Small intestine (tissue), 7 donors: ENCODE results near the gene CRYBG1. TPM values are rescaled to one million over a fixed set of nuclear protein-coding genes. Genes with fewer than 3 reads are reported as not detected.

Experiments
- DNase-seq, 2 donors: peaks; one replicate each; pipeline versions ENCODE4 v3.0.0 to v3.0.0-alpha.2; 2013
- FAIRE-seq: peaks from 2 replicates; lab custom pipeline; 2012; peaks lifted over from hg19 to GRCh38; lab: Jason Lieb, UNC
- H3K27ac ChIP-seq, 3 donors: one replicate each; pipeline ENCODE4 v1.5.1; 2013; ENCODE audit warnings: low read length in 2 of 3, mild to moderate bottlenecking in 2 of 3, control low read depth in 1 of 3, inconsistent platforms in 1 of 3, low read depth in 1 of 3, moderate library complexity in 1 of 3
- H3K27me3 ChIP-seq, 3 donors: one replicate each; pipeline ENCODE4 v1.6.1; 2013; ENCODE audit warnings: low read length in 3 of 3, inconsistent platforms in 1 of 3; ENCODE audit not compliant: control insufficient read depth in 3 of 3, insufficient read depth in 3 of 3
- H3K36me3 ChIP-seq, 3 donors: one replicate each; pipeline ENCODE4 v1.6.1; 2013; ENCODE audit warnings: low read length in 3 of 3, inconsistent platforms in 1 of 3, low read depth in 1 of 3, mild to moderate bottlenecking in 1 of 3, moderate library complexity in 1 of 3; ENCODE audit not compliant: control insufficient read depth in 3 of 3, insufficient read depth in 2 of 3
- H3K4me1 ChIP-seq, 3 donors: one replicate each; pipeline ENCODE4 v1.6.1; 2013; ENCODE audit warnings: low read length in 2 of 3, inconsistent platforms in 1 of 3, low read depth in 1 of 3, mild to moderate bottlenecking in 1 of 3, moderate library complexity in 1 of 3; ENCODE audit not compliant: control insufficient read depth in 3 of 3, insufficient read depth in 2 of 3
- H3K4me3 ChIP-seq, 3 donors: one replicate each; pipeline ENCODE4 v1.5.1; 2013; ENCODE audit warnings: low read length in 3 of 3, control low read depth in 1 of 3, inconsistent platforms in 1 of 3, low read depth in 1 of 3, mild to moderate bottlenecking in 1 of 3, moderate library complexity in 1 of 3
- H3K9me3 ChIP-seq, 2 donors: one replicate each; pipeline ENCODE4 v1.6.1; 2013; ENCODE audit warnings: low read depth in 1 of 2, low read length in 1 of 2; ENCODE audit not compliant: control insufficient read depth in 2 of 2, insufficient read depth in 1 of 2
- WGBS, 3 donors: extraction: QIAGEN DNeasy Blood & Tissue Kit; methylation state at CpG; one replicate each; pipeline ENCODE4 v1.1.7; 2013; 5-methylcytosine and 5-hydroxymethylcytosine counted together
- polyA plus RNA-seq, 4 donors: library from polyadenylated mRNA; stranded (reverse) in 3 of 4; unstranded in 1 of 4; fragments of 200-250 nt in 3 of 4; fragments of 120-200 nt in 1 of 4; gene quantifications; one replicate each; pipeline versions ENCODE4 v1.2.1 to v1.2.3, GENCODE V29; 2013
- donor health status: healthy with polysubstance abuse.
- donor health status: control.
- donor health status: control.
- donor health status: Bipolar disorder and iron deficiency.
- donor health status: healthy.

Gene CRYBG1
- polyA plus RNA-seq, 4 donors, result 13.2 to 33.9 (median 23.6) TPM

DNA sequence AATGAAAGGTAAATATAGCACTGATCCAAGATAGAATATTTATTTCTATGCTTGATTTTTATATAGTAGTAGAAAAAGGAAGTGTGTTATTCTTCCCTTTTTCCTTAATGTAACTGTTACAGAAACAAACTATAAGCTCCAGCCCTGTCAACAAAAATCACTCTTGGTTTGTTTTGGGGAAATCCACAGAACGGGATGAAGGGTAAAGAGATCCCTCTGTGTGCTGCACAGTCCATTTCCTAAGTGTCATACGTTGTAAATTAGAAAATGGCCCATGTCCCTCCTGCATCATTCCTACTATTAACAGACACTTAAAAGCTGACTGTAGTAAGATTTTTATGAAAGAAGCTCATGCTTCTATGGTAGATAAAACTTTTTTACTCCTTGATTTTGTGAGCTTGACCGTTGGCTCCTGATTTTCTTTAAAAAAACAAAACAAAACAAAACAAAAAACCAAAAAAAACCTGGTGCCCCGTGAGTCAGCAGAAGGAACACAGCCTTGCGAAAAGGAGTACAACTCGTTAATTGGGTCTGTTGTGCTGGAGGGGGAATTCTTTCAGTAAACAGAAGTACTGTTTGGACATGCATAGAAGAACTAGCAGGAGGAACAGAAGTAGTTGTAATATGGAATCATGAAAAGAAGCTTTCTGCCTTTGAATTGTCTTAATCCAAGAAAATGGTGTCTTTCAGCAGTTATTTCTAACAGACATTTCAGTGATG lies 201.3 kb downstream of the CRYBG1 start:
- FAIRE-seq (no peak), DNase-seq (no peak)
- H3K36me3 ChIP-seq, result peaks cover 0 to 30% (median 24%) of the 10 kb centered on the region in 3 donors
- H3K4me3 ChIP-seq, result no peak overlapping the region
- no peaks in the 10 kb centered on the region for H3K27me3 ChIP-seq
- no peak overlapping the region for H3K27ac ChIP-seq
- peaks cover 0 to 7% (median 0%) of the 10 kb centered on the region in 3 donors for H3K4me1 ChIP-seq
- 70 to 80% (median 80%) methylated on average over 6 of the region's 6 CpGs for WGBS, 3 donors
- H3K9me3 ChIP-seq, result no peaks in the 10 kb centered on the region

DNA sequence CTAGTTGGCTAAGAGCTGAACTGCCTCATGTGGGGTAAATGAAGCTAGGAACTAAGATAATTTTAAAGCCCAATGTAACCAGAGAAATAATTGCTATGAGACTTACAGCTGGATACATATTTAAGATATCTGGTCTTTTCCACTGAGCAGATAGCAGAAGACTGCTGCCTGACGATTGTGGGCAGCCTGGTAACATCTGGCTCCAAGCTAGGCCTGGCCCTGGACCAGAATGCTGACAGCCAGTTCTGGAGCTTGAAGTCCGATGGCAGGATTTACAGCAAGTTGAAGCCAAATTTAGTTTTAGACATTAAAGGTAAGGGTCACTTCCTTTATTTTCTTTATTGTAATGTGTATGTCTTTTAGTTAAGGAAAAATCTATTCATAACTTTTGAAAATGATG lies 203.1 kb downstream of the CRYBG1 start:
- DNase-seq (no peak), FAIRE-seq (no peak)
- H3K4me1 ChIP-seq, result peaks cover 0 to 7% (median 0%) of the 10 kb centered on the region in 3 donors
- H3K9me3 ChIP-seq, result no peaks in the 10 kb centered on the region
- H3K27ac ChIP-seq, result peak overlapping the region in 1 of 3 donors; percentile 32
- no peaks in the 10 kb centered on the region for H3K27me3 ChIP-seq
- H3K4me3 ChIP-seq, result no peak overlapping the region
- 57 to 63% (median 62%) methylated on average over 2 of the region's 2 CpGs for WGBS, 3 donors
- peaks cover 3 to 33% (median 22%) of the 10 kb centered on the region in 3 donors for H3K36me3 ChIP-seq

DNA sequence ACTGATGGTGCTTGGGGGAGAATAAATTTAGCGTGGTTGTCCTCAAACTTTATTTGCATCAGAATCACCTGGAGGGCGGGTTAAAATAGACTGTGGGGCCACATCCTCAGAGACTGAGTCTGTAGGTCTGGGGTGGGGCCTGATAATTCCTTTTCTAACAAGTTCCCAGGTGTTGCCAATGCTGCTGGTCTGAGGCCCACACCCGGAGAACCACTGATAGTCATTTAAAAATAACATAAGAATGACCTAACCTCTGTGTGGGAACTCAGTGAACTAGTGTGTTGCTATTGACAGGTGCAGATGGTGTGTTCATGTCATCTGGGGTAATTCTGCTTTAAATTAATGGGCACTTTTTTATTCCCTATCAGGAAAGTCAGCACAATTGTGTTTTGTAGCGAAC lies 204.0 kb downstream of the CRYBG1 start:
- peaks cover 3 to 33% (median 19%) of the 10 kb centered on the region in 3 donors for H3K36me3 ChIP-seq
- 15 to 69% (median 34%) methylated on average over 4 of the region's 4 CpGs for WGBS, 3 donors

DNA sequence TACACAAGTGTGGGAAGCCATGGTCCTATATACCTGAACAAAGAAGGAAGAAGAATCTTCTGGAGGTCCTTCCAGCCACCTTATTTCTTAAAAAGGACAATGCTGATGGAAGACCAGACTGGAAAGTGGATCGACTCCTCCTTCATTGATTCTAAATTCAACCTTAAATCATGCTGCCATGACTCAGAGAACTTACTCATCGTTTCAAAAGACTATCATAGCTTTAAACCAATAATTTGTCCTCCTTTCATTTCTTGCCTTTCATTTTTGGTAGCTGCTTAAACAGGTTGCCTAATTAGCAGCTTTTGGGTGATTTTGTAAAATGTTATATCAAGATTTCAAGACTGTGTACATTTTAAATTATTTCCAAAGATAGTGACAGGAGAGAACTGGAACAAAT lies 208.0 kb downstream of the CRYBG1 start:
- Histone ChIP-seq H3K36me3 (peaks cover 5 to 29% (median 23%) of the 10 kb centered on the region in 3 donors), H3K9me3 (no peaks in the 10 kb centered on the region), H3K27me3 (no peaks in the 10 kb centered on the region), H3K4me1 (peaks cover 0 to 7% (median 0%) of the 10 kb centered on the region in 3 donors), H3K27ac (no peak overlapping the region), H3K4me3 (no peak overlapping the region)
- FAIRE-seq (no peak), DNase-seq (no peak)
- WGBS, 3 donors, result 72 to 89% (median 73%) methylated on average over 2 of the region's 2 CpGs

More for the DNA sequence above, 204.0 kb downstream of the CRYBG1 start:
- DNase-seq, result peak; percentile 41 to 50
- Histone ChIP-seq H3K27me3 (no peaks in the 10 kb centered on the region), H3K4me1 (peaks cover 0 to 7% (median 0%) of the 10 kb centered on the region in 3 donors), H3K9me3 (no peaks in the 10 kb centered on the region), H3K27ac (peak overlapping the region in 2 of 3 donors; percentile 1 to 32), H3K4me3 (no peak overlapping the region)
- FAIRE-seq, result no peak

DNA sequence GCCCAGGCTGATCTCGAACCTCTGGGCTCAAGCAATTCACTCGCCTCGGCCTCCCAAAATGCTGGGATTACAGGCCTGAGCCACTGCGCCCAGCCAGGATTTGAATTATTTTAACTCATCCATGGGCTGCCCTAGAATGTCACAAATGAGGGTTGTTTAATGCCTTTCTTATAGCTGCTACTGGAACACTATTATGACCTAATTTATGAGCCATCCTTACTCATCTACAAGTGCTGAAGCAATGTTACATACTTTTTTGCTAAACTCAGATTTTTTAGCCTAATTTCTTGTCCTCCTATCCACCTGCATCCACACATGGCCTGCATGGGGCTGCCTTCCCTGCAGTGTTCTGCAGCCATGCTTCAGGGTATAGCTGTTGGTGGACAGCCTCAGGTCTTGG lies 208.9 kb downstream of the CRYBG1 start:
- WGBS, 3 donors, result 92 to 96% (median 96%) methylated on average over 4 of the region's 4 CpGs
- H3K9me3 ChIP-seq, result no peaks in the 10 kb centered on the region
- peaks cover 5 to 27% (median 15%) of the 10 kb centered on the region in 3 donors for H3K36me3 ChIP-seq
- no peak for FAIRE-seq
- no peak overlapping the region for H3K4me3 ChIP-seq
- H3K27me3 ChIP-seq, result no peaks in the 10 kb centered on the region
- no peak overlapping the region for H3K27ac ChIP-seq
- peaks cover 0 to 2% (median 0%) of the 10 kb centered on the region in 3 donors for H3K4me1 ChIP-seq
- no peak for DNase-seq

DNA sequence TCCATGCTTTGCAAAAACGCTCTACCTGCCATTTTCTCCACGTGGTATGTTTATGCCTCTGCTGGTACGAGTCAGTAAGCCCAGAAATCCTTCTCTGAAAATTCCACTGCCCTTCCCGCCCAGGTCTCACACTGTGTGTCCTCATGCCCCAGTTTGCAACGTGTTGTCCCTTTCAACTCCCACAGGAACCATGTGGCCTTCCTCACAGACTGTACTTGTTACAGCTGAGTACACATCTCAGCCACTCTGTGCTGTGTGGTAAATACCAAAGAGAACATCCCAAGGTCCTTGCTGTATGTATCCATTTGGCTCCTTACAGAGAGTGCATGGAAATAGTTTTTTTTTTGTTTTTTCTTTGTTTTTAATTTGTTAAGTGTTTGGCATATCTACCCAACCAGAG lies 211.9 kb downstream of the CRYBG1 start:
- no peak overlapping the region for H3K27ac ChIP-seq
- H3K27me3 ChIP-seq, result no peaks in the 10 kb centered on the region
- DNase-seq, result no peak
- H3K36me3 ChIP-seq, result peaks cover 5 to 37% (median 11%) of the 10 kb centered on the region in 3 donors
- no peak for FAIRE-seq
- no peak overlapping the region for H3K4me3 ChIP-seq
- no peaks in the 10 kb centered on the region for H3K9me3 ChIP-seq
- H3K4me1 ChIP-seq, result no peaks in the 10 kb centered on the region
- 74 to 86% (median 82%) methylated on average over 5 of the region's 5 CpGs for WGBS, 3 donors

DNA sequence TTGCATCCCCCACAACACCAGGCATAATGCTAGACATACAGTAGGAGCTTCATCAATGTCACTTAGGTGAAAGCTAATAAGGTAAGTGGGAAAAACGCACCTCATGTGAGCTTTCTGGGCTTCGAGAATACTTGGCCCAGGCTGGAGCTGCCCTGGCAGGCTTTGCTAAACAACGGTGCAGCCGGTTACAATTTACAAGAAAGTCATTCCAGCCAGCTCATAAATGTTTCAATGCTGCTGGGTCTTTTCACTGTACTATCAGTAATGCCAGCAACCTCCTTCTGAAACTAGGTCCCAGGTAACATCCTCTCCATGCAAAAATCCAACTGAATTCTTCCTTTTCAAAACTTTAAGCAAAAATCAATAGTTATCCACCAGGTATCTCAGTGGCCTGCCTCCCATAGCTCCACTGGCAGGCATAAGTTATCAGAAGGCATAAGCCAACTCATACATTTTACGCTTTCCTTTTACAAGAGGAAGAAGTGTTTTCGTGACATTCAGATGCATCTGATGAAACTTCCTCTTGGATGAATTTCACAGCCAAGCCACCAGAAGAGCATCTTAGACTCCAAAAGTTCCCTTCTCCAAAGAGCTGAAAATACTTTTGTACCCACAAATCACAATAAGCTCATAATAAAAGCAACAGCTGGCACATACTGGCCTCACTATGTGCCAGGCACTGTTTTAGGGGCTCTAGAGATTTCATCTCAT lies 212.5 kb downstream of the CRYBG1 start:
- WGBS, 3 donors, result 90 to 96% (median 90%) methylated on average over 6 of the region's 6 CpGs
- Histone ChIP-seq H3K9me3 (no peaks in the 10 kb centered on the region), H3K36me3 (peaks cover 5 to 34% (median 11%) of the 10 kb centered on the region in 3 donors), H3K4me3 (no peak overlapping the region), H3K27ac (no peak overlapping the region), H3K27me3 (no peaks in the 10 kb centered on the region), H3K4me1 (no peaks in the 10 kb centered on the region)
- FAIRE-seq (no peak), DNase-seq (no peak)

DNA sequence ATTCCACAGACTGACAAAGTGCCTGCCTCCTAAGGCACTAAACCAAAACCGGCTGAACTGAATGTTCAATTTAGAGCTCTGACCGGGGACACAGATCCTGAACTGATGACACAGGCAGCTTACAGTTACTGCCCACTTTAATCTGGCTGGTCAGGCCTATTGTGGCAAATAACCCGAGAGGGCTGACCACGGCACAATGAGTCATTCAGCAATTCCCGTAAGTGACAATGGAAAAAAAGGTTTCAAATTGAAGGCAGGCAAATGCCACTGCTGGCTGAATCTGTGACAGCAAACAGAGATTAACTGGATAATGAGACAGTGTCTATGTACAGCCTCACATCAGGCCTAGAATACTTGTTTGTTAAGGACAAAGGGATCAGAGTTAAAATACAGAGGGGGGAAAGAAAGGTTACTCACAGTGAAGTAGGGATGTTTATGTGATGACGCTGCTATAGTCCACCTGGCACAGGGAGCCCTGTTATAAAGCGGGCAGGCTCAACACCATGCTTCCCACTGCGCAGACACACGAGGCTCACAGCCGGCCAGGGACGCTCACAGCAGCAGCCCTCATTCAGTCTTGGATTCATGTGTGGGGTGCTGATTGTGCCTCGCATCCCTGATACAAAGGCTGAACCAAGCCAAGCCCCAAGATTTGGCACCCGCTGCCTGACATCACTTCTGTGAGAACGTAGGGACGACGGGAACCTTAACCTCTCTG lies 214.4 kb downstream of the CRYBG1 start:
- DNase-seq (no peak), FAIRE-seq (no peak)
- Histone ChIP-seq H3K27ac (no peak overlapping the region), H3K4me3 (no peak overlapping the region), H3K36me3 (peaks cover 3 to 25% (median 3%) of the 10 kb centered on the region in 3 donors), H3K4me1 (no peaks in the 10 kb centered on the region), H3K27me3 (no peaks in the 10 kb centered on the region), H3K9me3 (no peaks in the 10 kb centered on the region)
- 87 to 92% (median 91%) methylated on average over 16 of the region's 16 CpGs for WGBS, 3 donors
